ENCODE results near the gene ADAMTSL1.

DNA sequence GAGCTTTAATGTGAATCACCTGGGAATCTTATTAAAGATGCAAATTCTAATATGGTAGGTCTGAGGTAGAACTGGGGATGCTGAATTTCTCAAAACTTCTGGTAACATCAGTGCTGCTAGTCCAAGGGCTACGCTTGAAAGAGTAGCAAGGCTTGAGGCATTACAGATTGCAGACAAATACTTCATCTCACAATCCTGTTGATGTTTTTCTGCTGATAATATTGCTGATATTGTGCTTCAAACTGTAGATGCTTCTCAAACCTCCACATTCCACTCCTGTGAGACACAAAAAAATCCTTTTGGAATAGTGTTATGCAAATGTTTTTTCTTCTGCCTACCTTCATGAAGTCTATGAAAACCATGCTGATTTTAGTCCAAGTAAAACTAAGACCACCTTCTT lies 419.5 kb downstream of the ADAMTSL1 start:
- TF ChIP-seq, protein P1, sequence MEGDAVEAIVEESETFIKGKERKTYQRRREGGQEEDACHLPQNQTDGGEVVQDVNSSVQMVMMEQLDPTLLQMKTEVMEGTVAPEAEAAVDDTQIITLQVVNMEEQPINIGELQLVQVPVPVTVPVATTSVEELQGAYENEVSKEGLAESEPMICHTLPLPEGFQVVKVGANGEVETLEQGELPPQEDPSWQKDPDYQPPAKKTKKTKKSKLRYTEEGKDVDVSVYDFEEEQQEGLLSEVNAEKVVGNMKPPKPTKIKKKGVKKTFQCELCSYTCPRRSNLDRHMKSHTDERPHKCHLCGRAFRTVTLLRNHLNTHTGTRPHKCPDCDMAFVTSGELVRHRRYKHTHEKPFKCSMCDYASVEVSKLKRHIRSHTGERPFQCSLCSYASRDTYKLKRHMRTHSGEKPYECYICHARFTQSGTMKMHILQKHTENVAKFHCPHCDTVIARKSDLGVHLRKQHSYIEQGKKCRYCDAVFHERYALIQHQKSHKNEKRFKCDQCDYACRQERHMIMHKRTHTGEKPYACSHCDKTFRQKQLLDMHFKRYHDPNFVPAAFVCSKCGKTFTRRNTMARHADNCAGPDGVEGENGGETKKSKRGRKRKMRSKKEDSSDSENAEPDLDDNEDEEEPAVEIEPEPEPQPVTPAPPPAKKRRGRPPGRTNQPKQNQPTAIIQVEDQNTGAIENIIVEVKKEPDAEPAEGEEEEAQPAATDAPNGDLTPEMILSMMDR (IDR thresholded peaks at IDR 0.05): no peak
- TF ChIP-seq ZFX (IDR thresholded peaks at IDR 0.05; ENCODE audit: borderline replicate concordance): no peak

All from 22Rv1 (cell line).